IMR-90 (cell line): Measurements from ENCODE around the gene ADARB2. TPM values are rescaled to one million over a fixed set of nuclear protein-coding genes. Genes with fewer than 3 reads are reported as not detected.

Experiments
- ATAC-seq: fragments of 200-7000 bp; cut with Tn5 transposase; 2 replicates; pipeline ENCODE4 v1.9.1; 2020; ENCODE audit warnings: low read depth, mild to moderate bottlenecking, moderate library complexity
- BruUV-seq: library from RNA; stranded (reverse); fragments of 400-500 nt; replicated peaks from 2 replicates; lab custom pipeline; 2021; lab: Mats Ljungman, UMichigan
- CTCF ChIA-PET: fragments of 300-600 bp; formaldehyde crosslinking; extraction: SDS; loops from one replicate; lab custom pipeline; 2021; ENCODE audit warnings: antibody characterized with exemption; lab: Yijun Ruan, JAX
- POLR2A ChIA-PET: fragments of 300-600 bp; sonication (Branson Sonifier 250); formaldehyde crosslinking; loops from one replicate; lab custom pipeline; 2022; ENCODE audit warnings: antibody characterized with exemption; ENCODE audit not compliant: unreplicated experiment; lab: Charles Lee
- DNase-seq: peaks from one replicate; pipeline ENCODE4 v3.0.0; 2013
- H2AFZ ChIP-seq: replicated peaks from 2 replicates; pipeline ENCODE3; 2013; ENCODE audit warnings: low read length, mild to moderate bottlenecking; ENCODE audit not compliant: poor library complexity
- H2AK5ac ChIP-seq: 2 replicates; pipeline ENCODE4 v1.6.1; 2013; ENCODE audit warnings: low read depth, low read length, inconsistent platforms
- H2AK9ac ChIP-seq: replicated peaks from 2 replicates; pipeline ENCODE3; 2013; ENCODE audit warnings: mild to moderate bottlenecking, low read depth, low read length, moderate library complexity; ENCODE audit not compliant: poor library complexity
- H2BK120ac ChIP-seq: 2 replicates; pipeline ENCODE4 v1.6.1; 2013; ENCODE audit warnings: low read depth, low read length, inconsistent platforms
- H2BK15ac ChIP-seq: 3 replicates; pipeline ENCODE4 v1.6.1; 2013; ENCODE audit warnings: low read depth, low read length, inconsistent platforms
- H2BK20ac ChIP-seq: 2 replicates; pipeline ENCODE4 v1.6.1; 2013; ENCODE audit warnings: low read depth, mild to moderate bottlenecking, inconsistent platforms, low read length, moderate library complexity
- H2BK5ac ChIP-seq: 2 replicates; pipeline ENCODE4 v1.6.1; 2013; ENCODE audit warnings: mild to moderate bottlenecking, low read depth, low read length, inconsistent platforms; ENCODE audit not compliant: poor library complexity, severe bottlenecking
- H3K14ac ChIP-seq: replicated peaks from 2 replicates; pipeline ENCODE4 v1.6.1; 2013; ENCODE audit warnings: low read depth, low read length, inconsistent platforms
- H3K18ac ChIP-seq: 2 replicates; pipeline ENCODE4 v1.6.1; 2013; ENCODE audit warnings: low read depth, low read length, control low read depth
- H3K23ac ChIP-seq: 2 replicates; pipeline ENCODE4 v1.6.1; 2013; ENCODE audit warnings: low read depth, low read length, inconsistent platforms
- H3K27ac ChIP-seq: 2 replicates; pipeline ENCODE4 v1.5.1; 2013; ENCODE audit warnings: mild to moderate bottlenecking, control low read depth, low read length; ENCODE audit not compliant: insufficient read depth
- H3K27me3 ChIP-seq: 2 replicates; pipeline ENCODE4 v1.6.1; 2013; ENCODE audit warnings: low read length; ENCODE audit not compliant: control insufficient read depth, insufficient read depth
- H3K36me3 ChIP-seq: 2 replicates; pipeline ENCODE4 v1.6.1; 2013; ENCODE audit warnings: low read length, mixed read lengths; ENCODE audit not compliant: control insufficient read depth, insufficient read depth
- H3K4ac ChIP-seq: 2 replicates; pipeline ENCODE4 v1.6.1; 2013; ENCODE audit warnings: low read depth, low read length, inconsistent platforms
- H3K4me1 ChIP-seq: 2 replicates; pipeline ENCODE4 v1.6.1; 2013; ENCODE audit warnings: low read length, mixed read lengths; ENCODE audit not compliant: control insufficient read depth, insufficient read depth
- H3K4me2 ChIP-seq: 2 replicates; pipeline ENCODE4 v1.6.1; 2013; ENCODE audit warnings: low read depth, mild to moderate bottlenecking, control low read depth, low read length, moderate library complexity
- H3K4me3 ChIP-seq: 2 replicates; pipeline ENCODE4 v1.5.1; 2013; ENCODE audit warnings: low read depth, mild to moderate bottlenecking, control low read depth, low read length, moderate library complexity; ENCODE audit not compliant: insufficient read depth
- H3K56ac ChIP-seq: 2 replicates; pipeline ENCODE4 v1.6.1; 2013; ENCODE audit warnings: low read length, inconsistent platforms; ENCODE audit not compliant: insufficient read depth; ENCODE audit errors: extremely low read depth
- H3K79me1 ChIP-seq, 2 experiments: 2 replicates each; pipeline ENCODE4 v1.6.1; 2013; ENCODE audit warnings: low read length in 2 of 2, inconsistent platforms in 1 of 2, low read depth in 1 of 2
- H3K9ac ChIP-seq: 2 replicates; pipeline ENCODE4 v1.6.1; 2013; ENCODE audit warnings: low read depth, low read length, control low read depth
- H3K9me1 ChIP-seq: 2 replicates; pipeline ENCODE4 v1.6.1; 2013; ENCODE audit warnings: low read length, inconsistent platforms; ENCODE audit not compliant: insufficient read depth
- H3K9me3 ChIP-seq: 2 replicates; pipeline ENCODE4 v1.6.1; 2013; ENCODE audit warnings: low read length; ENCODE audit not compliant: control insufficient read depth, insufficient read depth
- H4K20me1 ChIP-seq: 2 replicates; pipeline ENCODE4 v1.6.1; 2013; ENCODE audit warnings: low read length, inconsistent platforms; ENCODE audit not compliant: insufficient read depth
- H4K5ac ChIP-seq: 2 replicates; pipeline ENCODE4 v1.6.1; 2013; ENCODE audit warnings: mild to moderate bottlenecking, low read depth, low read length, control low read depth
- H4K8ac ChIP-seq, 2 experiments: 2 replicates each; pipeline ENCODE4 v1.6.1; 2013; ENCODE audit warnings: low read depth in 2 of 2, low read length in 2 of 2, control low read depth in 1 of 2, inconsistent platforms in 1 of 2
- H4K91ac ChIP-seq: 2 replicates; pipeline ENCODE4 v1.6.1; 2013; ENCODE audit warnings: low read depth, low read length, inconsistent platforms; ENCODE audit not compliant: insufficient read depth
- BHLHE40 ChIP-seq: fragments of 150-350 bp; IDR thresholded peaks from 2 replicates; pipeline ENCODE4 v1.6.1; 2016; ENCODE audit warnings: mild to moderate bottlenecking, low read depth, low read length
- CEBPB ChIP-seq: IDR thresholded peaks from 2 replicates; pipeline ENCODE4 v1.6.1; 2012; ENCODE audit warnings: low read depth, low read length, improper control_type of control experiment
- CHD1 ChIP-seq: IDR thresholded peaks from 2 replicates; pipeline ENCODE4 v1.6.1; 2012; ENCODE audit warnings: low read depth, low read length, improper control_type of control experiment
- FOS ChIP-seq: fragments of 150-350 bp; IDR thresholded peaks from 2 replicates; pipeline ENCODE4 v1.6.1; 2016; ENCODE audit warnings: low read depth, low read length
- MAFK ChIP-seq: IDR thresholded peaks from 2 replicates; pipeline ENCODE4 v1.6.1; 2012; ENCODE audit warnings: low read depth, low read length, improper control_type of control experiment
- MAZ ChIP-seq: IDR thresholded peaks from 2 replicates; pipeline ENCODE4 v1.6.1; 2012; ENCODE audit warnings: low read depth, mild to moderate bottlenecking, low read length, improper control_type of control experiment, moderate library complexity, borderline replicate concordance
- MXI1 ChIP-seq: IDR thresholded peaks from 2 replicates; pipeline ENCODE4 v1.6.1; 2012; ENCODE audit warnings: low read depth, mild to moderate bottlenecking, low read length, moderate library complexity, borderline replicate concordance
- NFE2L2 ChIP-seq: fragments of 150-350 bp; IDR thresholded peaks from 2 replicates; pipeline ENCODE4 v1.6.1; 2016; ENCODE audit warnings: low read depth, mild to moderate bottlenecking, low read length
- POLR2A ChIP-seq: IDR thresholded peaks from 2 replicates; pipeline ENCODE4 v1.6.1; 2012; ENCODE audit warnings: mild to moderate bottlenecking, low read depth, low read length
- RAD21 ChIP-seq: IDR thresholded peaks from 2 replicates; pipeline ENCODE4 v1.6.1; 2012; ENCODE audit warnings: low read length, improper control_type of control experiment
- RCOR1 ChIP-seq: IDR thresholded peaks from 2 replicates; pipeline ENCODE4 v1.6.1; 2012; ENCODE audit warnings: mild to moderate bottlenecking, low read length, improper control_type of control experiment; ENCODE audit not compliant: insufficient replicate concordance
- RFX5 ChIP-seq: IDR thresholded peaks from 2 replicates; pipeline ENCODE4 v1.8.0; 2012; ENCODE audit warnings: low read depth, mild to moderate bottlenecking, low read length, moderate library complexity
- SMC3 ChIP-seq: fragments of 150-350 bp; IDR thresholded peaks from 2 replicates; pipeline ENCODE4 v1.6.1; 2016; ENCODE audit warnings: low read depth, mild to moderate bottlenecking, antibody characterized with exemption, low read length, moderate library complexity
- WGBS, 2 experiments: methylation state at CpG; one replicate each; pipeline versions ENCODE4 v1.1.5 to v1.1.7; 2013; ENCODE audit warnings: missing lambda C conversion rate in 2 of 2; ENCODE audit not compliant: insufficient read length in 1 of 2; ENCODE audit errors: extremely low coverage in 2 of 2; 5-methylcytosine and 5-hydroxymethylcytosine counted together
- dilution Hi-C: fragments of 300-500 bp; cut with HindIII; formaldehyde crosslinking; loops from one replicate; pipeline ENCODE4 v1.14.3; 2018; ENCODE audit warnings: low sequenced_read_pairs; ENCODE audit not compliant: unreplicated experiment
- in situ Hi-C: fragments of 300-500 bp; cut with MboI; formaldehyde crosslinking; loops from 3 replicates; pipeline ENCODE4 v1.14.3; 2019; ENCODE audit warnings: low sequenced_read_pairs, inconsistent platforms, mixed read lengths
- intact Hi-C: fragments of 100-400 bp; cut with micrococcal nuclease; formaldehyde crosslinking; loops from 2 replicates; pipeline ENCODE4 v1.10.0; 2022
- polyA plus RNA-seq, 3 experiments: library from polyadenylated mRNA; depleted of rRNA; stranded (reverse); fragments of >200 nt; gene quantifications; 2 replicates each; pipeline ENCODE4 v1.2.3, GENCODE V29; 2012; ENCODE audit warnings: low replicate concordance in 1 of 3
- total RNA-seq: library from RNA; depleted of rRNA; stranded (reverse); fragments of >200 nt; gene quantifications from 2 replicates; pipeline ENCODE4 v1.2.3, GENCODE V29; 2012
- TF ChIP-seq, protein P1 (sequence below): fragments of 150-350 bp; IDR thresholded peaks from 2 replicates; pipeline ENCODE4 v1.6.1; 2017; ENCODE audit warnings: mild to moderate bottlenecking, antibody characterized with exemption, low read length, low read depth
- TF ChIP-seq, protein P2 (sequence below): fragments of 150-350 bp; IDR thresholded peaks from 2 replicates; pipeline ENCODE4 v1.6.1; 2016; ENCODE audit warnings: low read depth, mild to moderate bottlenecking, low read length, moderate library complexity, borderline replicate concordance
- TF ChIP-seq, protein P3 (sequence below): conservative IDR thresholded peaks from 2 replicates; pipeline ENCODE4 v1.5.1; 2012; ENCODE audit warnings: mild to moderate bottlenecking, low read depth, low read length, improper control_type of control experiment

Gene ADARB2
- total and polyA plus RNA-seq, 2 of the 4 experiments (the other 2 are of a cell fraction): not detected

DNA sequence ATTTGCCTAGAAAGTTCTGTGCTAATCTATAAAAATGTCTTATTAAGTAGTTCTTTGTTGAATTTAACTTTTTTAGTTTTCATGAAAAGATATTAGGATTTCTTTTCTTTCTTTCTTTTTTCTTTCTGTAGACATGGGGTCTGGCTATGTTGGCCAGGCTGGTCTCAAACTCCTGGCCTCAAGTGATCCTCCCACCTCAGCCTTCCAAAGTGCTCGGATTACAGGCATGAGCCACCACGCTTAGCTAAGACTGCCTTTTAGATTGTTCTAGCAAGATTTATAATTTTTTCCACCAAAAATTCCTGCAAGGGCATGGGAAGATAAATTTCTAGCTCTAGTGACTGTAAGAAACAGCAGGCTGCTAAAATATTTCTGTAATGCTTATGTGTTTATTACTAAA lies 540.7 kb downstream of the ADARB2 start:
- H3K56ac ChIP-seq: no peak overlapping the region
- no peak overlapping the region for H2BK15ac ChIP-seq
- no peak overlapping the region for H2BK5ac ChIP-seq
- no peak overlapping the region for H2AFZ ChIP-seq
- H3K9me1 ChIP-seq: no peaks in the 10 kb centered on the region
- ATAC-seq: no peak
- BruUV-seq: no TSS peak
- H4K5ac ChIP-seq: no peak overlapping the region
- H2AK5ac ChIP-seq: no peak overlapping the region
- intact Hi-C loops (no loop called here), in situ Hi-C loops (no loop called here), dilution Hi-C loops (no loop called here)
- H3K4me1 ChIP-seq: no peaks in the 10 kb centered on the region
- H3K4ac ChIP-seq: no peak overlapping the region
- no CpG with 5 or more reads among the region's 2 CpGs for WGBS, 2 experiments
- no peak overlapping the region for H2BK20ac ChIP-seq
- H3K9ac ChIP-seq: no peak overlapping the region
- H3K18ac ChIP-seq: no peak overlapping the region
- H2BK120ac ChIP-seq: no peak overlapping the region
- no peak overlapping the region for H3K4me2 ChIP-seq
- H3K79me1 ChIP-seq: no peaks in the 10 kb centered on the region
- no peaks in the 10 kb centered on the region for H3K36me3 ChIP-seq
- H3K23ac ChIP-seq: no peak overlapping the region
- ChIA-PET CTCF (no interaction called here), POLR2A (no interaction called here)
- H2AK9ac ChIP-seq: no peak overlapping the region
- H3K27ac ChIP-seq: no peak overlapping the region
- H4K8ac ChIP-seq: no peak overlapping the region
- no peak overlapping the region for H4K91ac ChIP-seq
- DNase-seq: no peak
- no peak for TF ChIP-seq CEBPB
- no peak for TF ChIP-seq SMC3
- no peak for TF ChIP-seq RAD21
- TF ChIP-seq, protein P1, sequence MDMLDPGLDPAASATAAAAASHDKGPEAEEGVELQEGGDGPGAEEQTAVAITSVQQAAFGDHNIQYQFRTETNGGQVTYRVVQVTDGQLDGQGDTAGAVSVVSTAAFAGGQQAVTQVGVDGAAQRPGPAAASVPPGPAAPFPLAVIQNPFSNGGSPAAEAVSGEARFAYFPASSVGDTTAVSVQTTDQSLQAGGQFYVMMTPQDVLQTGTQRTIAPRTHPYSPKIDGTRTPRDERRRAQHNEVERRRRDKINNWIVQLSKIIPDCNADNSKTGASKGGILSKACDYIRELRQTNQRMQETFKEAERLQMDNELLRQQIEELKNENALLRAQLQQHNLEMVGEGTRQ: no peak
- TF ChIP-seq MAZ: no peak
- TF ChIP-seq BHLHE40: no peak
- TF ChIP-seq POLR2A: no peak
- TF ChIP-seq RFX5: no peak
- TF ChIP-seq MXI1: no peak
- TF ChIP-seq, protein P2, sequence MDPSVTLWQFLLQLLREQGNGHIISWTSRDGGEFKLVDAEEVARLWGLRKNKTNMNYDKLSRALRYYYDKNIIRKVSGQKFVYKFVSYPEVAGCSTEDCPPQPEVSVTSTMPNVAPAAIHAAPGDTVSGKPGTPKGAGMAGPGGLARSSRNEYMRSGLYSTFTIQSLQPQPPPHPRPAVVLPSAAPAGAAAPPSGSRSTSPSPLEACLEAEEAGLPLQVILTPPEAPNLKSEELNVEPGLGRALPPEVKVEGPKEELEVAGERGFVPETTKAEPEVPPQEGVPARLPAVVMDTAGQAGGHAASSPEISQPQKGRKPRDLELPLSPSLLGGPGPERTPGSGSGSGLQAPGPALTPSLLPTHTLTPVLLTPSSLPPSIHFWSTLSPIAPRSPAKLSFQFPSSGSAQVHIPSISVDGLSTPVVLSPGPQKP: no peak
- TF ChIP-seq FOS: no peak
- TF ChIP-seq NFE2L2: no peak
- no peak for TF ChIP-seq MAFK
- TF ChIP-seq, protein P3, sequence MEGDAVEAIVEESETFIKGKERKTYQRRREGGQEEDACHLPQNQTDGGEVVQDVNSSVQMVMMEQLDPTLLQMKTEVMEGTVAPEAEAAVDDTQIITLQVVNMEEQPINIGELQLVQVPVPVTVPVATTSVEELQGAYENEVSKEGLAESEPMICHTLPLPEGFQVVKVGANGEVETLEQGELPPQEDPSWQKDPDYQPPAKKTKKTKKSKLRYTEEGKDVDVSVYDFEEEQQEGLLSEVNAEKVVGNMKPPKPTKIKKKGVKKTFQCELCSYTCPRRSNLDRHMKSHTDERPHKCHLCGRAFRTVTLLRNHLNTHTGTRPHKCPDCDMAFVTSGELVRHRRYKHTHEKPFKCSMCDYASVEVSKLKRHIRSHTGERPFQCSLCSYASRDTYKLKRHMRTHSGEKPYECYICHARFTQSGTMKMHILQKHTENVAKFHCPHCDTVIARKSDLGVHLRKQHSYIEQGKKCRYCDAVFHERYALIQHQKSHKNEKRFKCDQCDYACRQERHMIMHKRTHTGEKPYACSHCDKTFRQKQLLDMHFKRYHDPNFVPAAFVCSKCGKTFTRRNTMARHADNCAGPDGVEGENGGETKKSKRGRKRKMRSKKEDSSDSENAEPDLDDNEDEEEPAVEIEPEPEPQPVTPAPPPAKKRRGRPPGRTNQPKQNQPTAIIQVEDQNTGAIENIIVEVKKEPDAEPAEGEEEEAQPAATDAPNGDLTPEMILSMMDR: no peak
- no peak for TF ChIP-seq CHD1
- TF ChIP-seq RCOR1: no peak
- H4K20me1 ChIP-seq: no peaks in the 10 kb centered on the region
- H3K27me3 ChIP-seq: no peaks in the 10 kb centered on the region
- no peak overlapping the region for H3K4me3 ChIP-seq
- H3K9me3 ChIP-seq: no peaks in the 10 kb centered on the region
- H3K14ac ChIP-seq: no peak overlapping the region
